Tongue (tissue), 2 donors: Measurements from ENCODE around the gene TPCN2. TPM values are rescaled to one million over a fixed set of nuclear protein-coding genes. Genes with fewer than 3 reads are reported as not detected.

Source experiments
- DNase-seq: peaks from one replicate; pipeline ENCODE4 v3.0.0-alpha.2; 2015
- total RNA-seq: library from RNA; depleted of rRNA; stranded (reverse); fragments of >200 nt; gene quantifications from one replicate; pipeline ENCODE4 v1.2.3, GENCODE V29; 2014

Gene TPCN2
- total RNA-seq, 1 donor from 2014 or later = 11.5 TPM

GRCh38 chr11:69010964-69011623 lies 37.6 kb upstream of the TPCN2 start:
- peak; percentile 92 for DNase-seq

- no peak for DNase-seq
Observed at GRCh38 chr11:69011624-69012091, 37.1 kb upstream of the TPCN2 start.

GRCh38 chr11:69012092-69013008 lies 36.4 kb upstream of the TPCN2 start:
- peak; percentile 33 for DNase-seq

- DNase-seq = peak; percentile 94
Observed at GRCh38 chr11:69013009-69013951, 35.5 kb upstream of the TPCN2 start, which contains the start of gene MRGPRF. Gene MRGPRF (minus strand): TSS chr11:69013246. CDS start chr11:69009901, 3,345 bp downstream.

- peak; percentile 86 for DNase-seq
Observed at GRCh38 chr11:69014084-69014851, 34.5 kb upstream of the TPCN2 start.

- no peak for DNase-seq
Observed at GRCh38 chr11:69014898-69015549, 33.7 kb upstream of the TPCN2 start.

GRCh38 chr11:69017951-69018350 lies 30.8 kb upstream of the TPCN2 start:
- no peak for DNase-seq

- no peak for DNase-seq
Observed at GRCh38 chr11:69018924-69019323, 29.8 kb upstream of the TPCN2 start.

GRCh38 chr11:69022260-69022659 lies 26.5 kb upstream of the TPCN2 start:
- DNase-seq = peak; percentile 18

GRCh38 chr11:69024509-69024908 lies 24.2 kb upstream of the TPCN2 start:
- DNase-seq = no peak

- DNase-seq = no peak
Observed at GRCh38 chr11:69027704-69028372, 20.9 kb upstream of the TPCN2 start.

GRCh38 chr11:69030301-69030700 lies 18.4 kb upstream of the TPCN2 start:
- DNase-seq = no peak

- DNase-seq = no peak
Observed at GRCh38 chr11:69032833-69033232, 15.9 kb upstream of the TPCN2 start.

- DNase-seq = no peak
Observed at GRCh38 chr11:69033431-69033830, 15.3 kb upstream of the TPCN2 start.

- DNase-seq = peak; percentile 21
Observed at GRCh38 chr11:69034123-69034867, 14.4 kb upstream of the TPCN2 start.

GRCh38 chr11:69035150-69035945 lies 13.4 kb upstream of the TPCN2 start:
- DNase-seq = peak; percentile 34

- DNase-seq = peak; percentile 31
Observed at GRCh38 chr11:69035946-69036340, 12.8 kb upstream of the TPCN2 start.

GRCh38 chr11:69037074-69037473 lies 11.7 kb upstream of the TPCN2 start:
- no peak for DNase-seq

GRCh38 chr11:69037544-69037943 lies 11.2 kb upstream of the TPCN2 start:
- DNase-seq = peak; percentile 67
